Keratinocyte (primary cell): ENCODE measurements around the gene MAPK7. TPM values are rescaled to one million over a fixed set of nuclear protein-coding genes. Genes with fewer than 3 reads are reported as not detected.

ENCODE experiments used
- DNase-seq: peaks from one replicate; pipeline ENCODE4 v3.0.0-alpha.2; 2011; ENCODE audit warnings: low read depth, missing footprints, low spot score
- FAIRE-seq: peaks from 2 replicates; lab custom pipeline; 2011; peaks lifted over from hg19 to GRCh38; lab: Jason Lieb, UNC
- H2AFZ ChIP-seq: 2 replicates; pipeline ENCODE4 v1.6.0; 2012; ENCODE audit warnings: low read length, control low read depth, inconsistent platforms; ENCODE audit not compliant: control insufficient read depth
- H3K27ac ChIP-seq: 2 replicates; pipeline ENCODE4 v1.5.1; 2011; ENCODE audit warnings: low read length; ENCODE audit not compliant: control insufficient read depth, insufficient read depth
- H3K27me3 ChIP-seq: 3 replicates; pipeline ENCODE4 v1.6.0; 2011; ENCODE audit warnings: low read length; ENCODE audit not compliant: control insufficient read depth, insufficient read depth; ENCODE audit errors: extremely low read depth
- H3K36me3 ChIP-seq, 2 experiments: 2 replicates in 1 of 2; 3 replicates in 1 of 2; pipeline ENCODE4 v1.5.1; 2011; ENCODE audit warnings: low read length in 2 of 2, mild to moderate bottlenecking in 1 of 2; ENCODE audit not compliant: control insufficient read depth in 2 of 2, insufficient read depth in 2 of 2; ENCODE audit errors: extremely low read depth in 1 of 2
- H3K4me1 ChIP-seq: 3 replicates; pipeline ENCODE4 v1.5.1; 2011; ENCODE audit warnings: low read length; ENCODE audit not compliant: control insufficient read depth, insufficient read depth; ENCODE audit errors: extremely low read depth
- H3K4me2 ChIP-seq: 3 replicates; pipeline ENCODE4 v1.6.0; 2011; ENCODE audit warnings: low read depth, low read length; ENCODE audit not compliant: control insufficient read depth, insufficient read depth; ENCODE audit errors: extremely low read depth
- H3K4me3 ChIP-seq, 3 experiments: fragments of 200-600 bp in 1 of 3; sonication (generic) in 1 of 3; 2 replicates in 2 of 3; 3 replicates in 1 of 3; pipeline ENCODE4 v1.5.1; 2011 to 2016; ENCODE audit warnings: low read length in 3 of 3, mild to moderate bottlenecking in 3 of 3, control low read depth in 2 of 3, inconsistent platforms in 1 of 3, low read depth in 1 of 3, mixed read lengths in 1 of 3, mixed run types in 1 of 3, moderate library complexity in 1 of 3; ENCODE audit not compliant: control insufficient read depth in 2 of 3, insufficient read depth in 2 of 3; ENCODE audit errors: extremely low read depth in 1 of 3
- H3K79me2 ChIP-seq: 2 replicates; pipeline ENCODE4 v1.6.0; 2012; ENCODE audit warnings: low read length; ENCODE audit not compliant: control insufficient read depth, insufficient read depth
- H3K9ac ChIP-seq: 3 replicates; pipeline ENCODE4 v1.6.0; 2011; ENCODE audit warnings: low read length; ENCODE audit not compliant: control insufficient read depth, insufficient read depth; ENCODE audit errors: extremely low read depth
- H3K9me1 ChIP-seq: 3 replicates; pipeline ENCODE4 v1.6.0; 2011; ENCODE audit warnings: low read length; ENCODE audit not compliant: control insufficient read depth, insufficient read depth; ENCODE audit errors: extremely low read depth
- H3K9me3 ChIP-seq: 2 replicates; pipeline ENCODE4 v1.5.1; 2012; ENCODE audit warnings: low read depth, low read length; ENCODE audit not compliant: control insufficient read depth
- H4K20me1 ChIP-seq: 3 replicates; pipeline ENCODE4 v1.6.0; 2011; ENCODE audit warnings: low read length; ENCODE audit not compliant: control insufficient read depth, insufficient read depth; ENCODE audit errors: extremely low read depth
- EZH2 ChIP-seq: IDR thresholded peaks from one replicate; pipeline ENCODE4 v1.6.1; 2012; ENCODE audit warnings: inconsistent platforms, mild to moderate bottlenecking, low read length, moderate library complexity
- dilution Hi-C: fragments of 300-500 bp; cut with MboI; formaldehyde crosslinking; loops from one replicate; pipeline ENCODE4 v1.7.0; 2020; ENCODE audit warnings: low sequenced_read_pairs; ENCODE audit not compliant: extremely low pct_ligation_motif_present
- polyA plus RNA-seq, 5 experiments: library from polyadenylated mRNA; depleted of rRNA in 3 of 5; stranded (reverse) in 3 of 5; stranded (forward) in 1 of 5; unstranded in 1 of 5; fragments of >200 nt; gene quantifications; 1 replicate in 1 of 5; 2 replicates in 3 of 5; 3 replicates in 1 of 5; pipeline versions ENCODE4 v1.2.1 to v1.2.3, GENCODE V29; 2011 to 2012; ENCODE audit warnings: missing spikeins in 2 of 5, low read depth in 1 of 5, low replicate concordance in 1 of 5
- TF ChIP-seq, protein P1 (sequence below), 3 experiments: IDR thresholded peaks in 1 of 3; conservative IDR thresholded peaks in 1 of 3; optimal IDR thresholded peaks in 1 of 3; 2 replicates in 2 of 3; 3 replicates in 1 of 3; pipeline versions ENCODE3 to v1.5.1; 2011; ENCODE audit warnings: low read length in 3 of 3, mild to moderate bottlenecking in 3 of 3, moderate library complexity in 2 of 3, control low read depth in 1 of 3, inconsistent platforms in 1 of 3; ENCODE audit not compliant: insufficient read depth in 2 of 3; ENCODE audit errors: extremely low read depth in 1 of 3

The MAPK7 gene
- polyA plus RNA-seq, 1 donor (not counting 4 experiments of a cell fraction or from before 2014, with no cell fraction given), result 4.3 TPM

DNA sequence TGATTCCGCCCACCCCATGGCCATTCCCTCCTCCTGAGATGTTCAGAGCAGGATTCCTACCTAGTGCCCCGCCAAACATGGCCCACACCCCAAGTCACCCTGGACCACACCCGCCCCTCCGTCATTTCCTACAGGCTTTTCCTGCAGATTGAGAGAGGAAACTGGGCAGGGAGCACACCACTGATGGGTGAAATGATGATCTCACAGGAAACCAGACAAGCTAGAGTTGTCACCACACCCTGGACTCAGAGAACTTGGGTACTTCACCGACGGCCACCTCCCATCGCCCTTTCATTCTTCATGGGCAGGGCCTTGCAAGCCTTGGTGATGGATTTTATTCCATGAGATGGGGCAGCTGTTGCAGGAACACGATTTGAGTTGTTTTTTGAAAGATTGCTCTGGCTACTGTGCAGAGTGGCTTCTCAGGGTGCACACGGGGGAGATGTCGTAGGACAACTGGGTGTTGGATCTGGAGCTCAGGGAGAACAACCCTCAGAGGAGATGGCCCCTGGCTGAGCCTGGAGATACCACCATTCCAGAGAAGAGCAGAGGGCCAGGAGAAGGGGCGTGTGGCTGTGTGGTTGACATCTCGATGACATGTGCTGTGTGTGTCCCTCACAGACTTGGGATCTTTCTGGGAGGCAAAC is 8.3 kb upstream of the MAPK7 start:
- DNase-seq, result no peak
- H3K79me2 ChIP-seq, result no peaks in the 10 kb centered on the region
- no peaks in the 10 kb centered on the region for H3K9me1 ChIP-seq
- no peaks in the 10 kb centered on the region for H3K4me1 ChIP-seq
- TF ChIP-seq EZH2, result no peak
- TF ChIP-seq, protein P1, sequence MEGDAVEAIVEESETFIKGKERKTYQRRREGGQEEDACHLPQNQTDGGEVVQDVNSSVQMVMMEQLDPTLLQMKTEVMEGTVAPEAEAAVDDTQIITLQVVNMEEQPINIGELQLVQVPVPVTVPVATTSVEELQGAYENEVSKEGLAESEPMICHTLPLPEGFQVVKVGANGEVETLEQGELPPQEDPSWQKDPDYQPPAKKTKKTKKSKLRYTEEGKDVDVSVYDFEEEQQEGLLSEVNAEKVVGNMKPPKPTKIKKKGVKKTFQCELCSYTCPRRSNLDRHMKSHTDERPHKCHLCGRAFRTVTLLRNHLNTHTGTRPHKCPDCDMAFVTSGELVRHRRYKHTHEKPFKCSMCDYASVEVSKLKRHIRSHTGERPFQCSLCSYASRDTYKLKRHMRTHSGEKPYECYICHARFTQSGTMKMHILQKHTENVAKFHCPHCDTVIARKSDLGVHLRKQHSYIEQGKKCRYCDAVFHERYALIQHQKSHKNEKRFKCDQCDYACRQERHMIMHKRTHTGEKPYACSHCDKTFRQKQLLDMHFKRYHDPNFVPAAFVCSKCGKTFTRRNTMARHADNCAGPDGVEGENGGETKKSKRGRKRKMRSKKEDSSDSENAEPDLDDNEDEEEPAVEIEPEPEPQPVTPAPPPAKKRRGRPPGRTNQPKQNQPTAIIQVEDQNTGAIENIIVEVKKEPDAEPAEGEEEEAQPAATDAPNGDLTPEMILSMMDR (optimal IDR thresholded peaks at IDR 0.05 in 1 of 3, IDR thresholded peaks at IDR 0.05 in 1 of 3, conservative IDR thresholded peaks at IDR 0.05 in 1 of 3; ENCODE audit: extremely low read depth in 1 of 3, insufficient read depth in 2 of 3, low read length in 3 of 3), result no peak
- no peak overlapping the region for H3K27ac ChIP-seq
- H4K20me1 ChIP-seq, result no peaks in the 10 kb centered on the region
- H3K36me3 ChIP-seq, result no peaks in the 10 kb centered on the region
- no peak overlapping the region for H3K9ac ChIP-seq
- FAIRE-seq, result no peak
- H3K27me3 ChIP-seq, result no peaks in the 10 kb centered on the region
- no peak overlapping the region for H3K4me3 ChIP-seq
- no peaks in the 10 kb centered on the region for H3K9me3 ChIP-seq
- no peak overlapping the region for H3K4me2 ChIP-seq
- dilution Hi-C loops, result loop anchor here (25.0 kb wide), 1 partner anchor 292 kb away; no protein-coding TSS in a partner anchor
- no peak overlapping the region for H2AFZ ChIP-seq

DNA sequence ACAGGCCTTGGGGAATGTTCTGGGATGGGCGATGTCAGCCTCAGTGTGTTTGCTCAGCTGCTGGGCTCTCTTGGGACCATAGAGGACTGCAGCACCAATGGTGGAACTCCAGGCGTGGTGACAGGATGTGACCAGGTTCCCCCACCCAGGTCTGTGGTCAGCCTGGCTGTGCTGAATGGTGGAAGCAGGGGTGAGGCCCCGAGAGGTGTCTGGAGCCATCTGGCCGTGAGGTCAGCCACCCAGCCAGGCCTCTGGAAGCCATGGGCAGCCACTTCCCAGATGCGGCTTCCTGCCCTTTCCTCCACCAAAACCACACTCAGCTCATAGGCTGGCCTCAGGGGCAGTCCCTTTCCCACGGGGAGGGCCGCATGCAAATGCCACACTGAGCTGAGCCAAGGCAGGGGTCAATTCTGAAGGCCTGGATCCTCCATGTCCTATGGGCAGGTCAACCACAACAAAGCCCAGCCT is 7.8 kb upstream of the MAPK7 start:
- no peak overlapping the region for H3K4me3 ChIP-seq
- TF ChIP-seq, protein P1 (optimal IDR thresholded peaks at IDR 0.05 in 1 of 3, IDR thresholded peaks at IDR 0.05 in 1 of 3, conservative IDR thresholded peaks at IDR 0.05 in 1 of 3; ENCODE audit: extremely low read depth in 1 of 3, insufficient read depth in 2 of 3, low read length in 3 of 3), result no peak
- no peak for TF ChIP-seq EZH2
- dilution Hi-C loops, result loop anchor here (25.0 kb wide), 1 partner anchor 292 kb away; no protein-coding TSS in a partner anchor
- H3K36me3 ChIP-seq, result no peaks in the 10 kb centered on the region
- H2AFZ ChIP-seq, result no peak overlapping the region
- FAIRE-seq (no peak), DNase-seq (no peak)
- no peak overlapping the region for H3K9ac ChIP-seq
- H3K79me2 ChIP-seq, result no peaks in the 10 kb centered on the region
- H3K4me1 ChIP-seq, result no peaks in the 10 kb centered on the region
- no peaks in the 10 kb centered on the region for H3K9me3 ChIP-seq
- no peaks in the 10 kb centered on the region for H3K9me1 ChIP-seq
- H3K27ac ChIP-seq, result no peak overlapping the region
- H4K20me1 ChIP-seq, result no peaks in the 10 kb centered on the region
- no peaks in the 10 kb centered on the region for H3K27me3 ChIP-seq
- no peak overlapping the region for H3K4me2 ChIP-seq
